Left renal pelvis (tissue), 4 donors: ENCODE results near the gene ING5. TPM values are rescaled to one million over a fixed set of nuclear protein-coding genes. Genes with fewer than 3 reads are reported as not detected.

ENCODE experiments used
- DNase-seq, 4 donors: peaks; one replicate each; pipeline ENCODE4 v3.0.0-alpha.2; 2013; ENCODE audit warnings: low read depth in 4 of 4, low spot score in 3 of 4
- polyA plus RNA-seq, 4 donors: library from polyadenylated mRNA; unstranded; fragments of 120-200 nt; gene quantifications; one replicate each; pipeline ENCODE4 v1.2.1, GENCODE V29; 2013; ENCODE audit not compliant: insufficient read length in 4 of 4

ING5 gene
- polyA plus RNA-seq, 4 donors = 28.9 to 55.8 (median 38.9) TPM

DNA sequence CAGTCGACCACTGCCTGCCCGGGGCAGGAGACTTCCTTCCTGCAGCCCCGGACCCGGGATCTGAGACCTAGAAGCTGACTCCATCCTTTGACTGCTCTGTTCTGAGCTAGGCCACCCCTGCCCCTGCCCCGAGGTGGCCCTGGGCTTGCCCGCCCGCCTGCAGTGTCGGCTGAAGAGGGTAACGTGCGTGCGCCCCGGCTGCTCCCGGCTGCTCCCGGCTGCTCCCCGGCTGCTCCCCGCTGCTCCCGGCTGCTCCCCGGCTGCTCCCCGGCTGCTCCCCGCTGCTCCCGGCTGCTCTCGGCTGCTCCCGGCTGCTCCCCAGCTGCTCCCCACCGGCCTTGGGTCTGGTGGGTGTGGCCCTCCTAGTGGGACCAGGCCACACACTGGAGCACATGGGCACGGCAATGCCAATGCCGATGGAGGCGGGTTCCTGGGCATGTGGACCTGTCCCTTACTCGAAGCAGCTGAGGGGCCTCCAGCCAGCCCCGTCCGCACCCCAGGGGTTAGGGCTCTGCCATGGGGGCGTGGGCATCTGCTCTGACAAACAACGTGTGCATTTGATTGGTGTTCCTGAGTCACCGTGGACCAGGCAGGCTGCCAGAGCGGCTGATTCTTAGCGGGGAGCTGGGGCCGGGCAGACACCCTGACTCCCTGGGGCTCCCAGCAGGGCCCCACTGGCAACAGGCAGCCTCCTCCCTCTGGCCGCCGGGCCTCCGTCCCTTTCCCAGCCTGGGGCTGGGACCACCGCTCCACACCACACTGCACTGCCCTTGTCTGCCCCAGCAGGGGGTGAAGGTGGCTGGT, 72.8 kb downstream of the ING5 start:
- no peak for DNase-seq

DNA sequence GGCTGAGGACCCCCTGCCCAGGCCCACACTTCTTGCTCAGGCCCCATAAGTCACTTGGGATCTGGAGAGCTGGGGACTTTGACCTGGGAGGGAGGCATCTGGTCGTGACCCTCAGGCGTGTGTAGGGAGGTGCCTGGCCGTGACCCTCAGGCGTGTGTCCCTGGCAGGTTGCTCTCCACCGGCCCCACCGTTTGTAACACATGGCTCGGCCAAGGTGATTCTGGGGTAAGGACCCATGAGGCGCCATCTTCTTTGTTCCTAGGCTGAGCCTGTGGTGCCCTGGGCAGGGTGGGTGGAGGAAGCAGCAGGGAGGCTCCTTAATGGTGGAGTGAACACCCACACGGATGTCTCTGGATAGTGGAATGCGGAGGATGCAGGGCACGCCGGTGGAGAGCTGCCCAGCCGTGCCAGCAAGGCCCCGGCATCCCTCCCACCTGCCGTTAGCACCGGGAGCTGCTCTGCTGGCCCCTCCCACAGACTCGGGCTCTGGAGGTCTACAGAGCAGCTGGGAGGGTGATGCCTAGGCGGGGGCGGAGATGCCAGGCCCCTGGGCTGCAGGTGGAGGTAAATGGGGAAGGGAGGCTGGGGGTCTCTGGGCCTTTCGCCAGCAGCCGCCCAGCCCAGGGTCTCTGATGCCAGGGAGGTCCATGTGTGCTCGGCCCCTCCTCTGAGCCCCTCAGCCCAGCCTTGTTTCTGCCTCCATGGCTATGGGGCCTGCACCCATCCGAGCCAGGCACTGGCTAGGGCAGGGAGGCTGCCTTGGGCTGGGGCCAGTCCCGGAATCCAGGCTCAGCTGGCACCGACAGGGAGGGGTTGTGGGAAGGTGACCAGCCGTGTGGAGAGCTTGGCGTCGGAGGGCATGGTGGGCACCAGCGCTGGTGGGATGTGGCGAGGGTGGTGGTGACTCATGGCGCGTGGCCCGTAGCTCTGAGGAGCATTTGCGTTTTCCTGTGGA, 73.7 kb downstream of the ING5 start:
- no peak for DNase-seq

DNA sequence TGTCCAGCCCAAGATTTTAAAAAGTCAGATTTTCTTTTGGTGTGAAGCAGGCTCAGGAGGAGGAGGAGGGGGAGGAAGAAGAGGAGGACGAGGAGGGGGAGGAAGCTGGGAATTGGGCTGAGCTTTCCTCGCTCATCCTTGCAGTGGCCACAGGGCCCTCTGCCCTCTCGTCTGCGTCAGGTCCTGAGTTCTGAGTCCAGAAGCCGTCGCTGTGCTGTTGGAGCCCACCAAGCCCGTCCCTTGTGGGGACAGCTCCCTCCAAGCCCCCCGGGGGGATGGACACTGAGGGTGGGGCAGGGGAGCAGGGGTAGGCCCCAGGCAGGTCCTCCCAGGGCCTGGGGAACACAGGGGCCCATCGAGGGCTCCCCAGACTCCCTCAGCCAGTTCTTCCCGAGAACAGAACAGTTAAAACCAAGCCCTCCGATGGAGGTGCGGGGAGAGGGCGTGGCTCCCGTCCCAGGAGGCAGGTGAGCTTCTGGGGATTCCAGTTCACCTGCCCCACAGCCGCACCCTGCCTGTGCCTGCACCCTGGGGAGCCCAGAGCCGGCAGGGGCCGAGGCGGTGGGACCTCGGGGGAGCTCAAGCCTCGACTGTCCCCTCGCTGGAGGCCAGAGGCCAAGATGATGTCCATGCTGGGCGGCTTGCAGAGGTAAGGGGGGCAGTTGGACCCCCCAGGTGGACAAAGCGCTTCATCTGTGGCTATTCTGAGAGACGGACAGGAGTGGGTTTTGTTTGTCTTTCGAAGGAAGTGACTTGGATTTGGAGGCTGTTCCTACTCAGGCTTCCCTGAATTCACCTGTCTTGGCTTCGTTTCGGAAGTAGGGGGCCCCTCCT, 74.7 kb downstream of the ING5 start, which contains the start of gene GAL3ST2:
TSS of gene GAL3ST2 (plus strand) at position 487 of the 834 bp plus-strand sequence. CDS start at position 621, 134 bp downstream.
- DNase-seq = no peak

DNA sequence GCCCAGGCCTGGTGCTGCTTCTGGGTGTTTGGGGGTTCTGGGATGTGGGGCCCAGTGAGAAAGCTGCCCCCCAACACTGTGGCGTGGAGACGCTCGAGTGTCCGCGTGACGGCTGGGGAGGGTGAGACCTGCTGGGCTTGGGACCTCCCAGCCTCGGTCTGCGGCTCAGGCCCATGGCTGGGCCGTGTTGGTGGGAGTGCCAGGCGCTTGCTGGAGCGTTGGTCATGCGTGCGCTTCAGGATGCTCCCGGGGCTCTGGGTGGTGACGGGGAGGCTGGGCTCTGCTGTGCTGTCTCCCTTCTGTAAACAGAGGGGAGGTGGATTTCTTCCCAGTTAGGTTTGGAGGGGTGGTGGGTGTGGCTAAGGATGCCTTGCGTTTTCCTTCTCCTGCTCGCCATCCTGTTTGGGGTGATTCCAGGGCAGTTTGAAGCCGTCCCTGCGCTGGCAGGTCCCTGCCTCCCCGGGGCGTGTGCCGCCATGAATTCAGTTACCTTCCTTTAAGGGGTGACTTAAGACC, 75.4 kb downstream of the ING5 start:
- no peak for DNase-seq

DNA sequence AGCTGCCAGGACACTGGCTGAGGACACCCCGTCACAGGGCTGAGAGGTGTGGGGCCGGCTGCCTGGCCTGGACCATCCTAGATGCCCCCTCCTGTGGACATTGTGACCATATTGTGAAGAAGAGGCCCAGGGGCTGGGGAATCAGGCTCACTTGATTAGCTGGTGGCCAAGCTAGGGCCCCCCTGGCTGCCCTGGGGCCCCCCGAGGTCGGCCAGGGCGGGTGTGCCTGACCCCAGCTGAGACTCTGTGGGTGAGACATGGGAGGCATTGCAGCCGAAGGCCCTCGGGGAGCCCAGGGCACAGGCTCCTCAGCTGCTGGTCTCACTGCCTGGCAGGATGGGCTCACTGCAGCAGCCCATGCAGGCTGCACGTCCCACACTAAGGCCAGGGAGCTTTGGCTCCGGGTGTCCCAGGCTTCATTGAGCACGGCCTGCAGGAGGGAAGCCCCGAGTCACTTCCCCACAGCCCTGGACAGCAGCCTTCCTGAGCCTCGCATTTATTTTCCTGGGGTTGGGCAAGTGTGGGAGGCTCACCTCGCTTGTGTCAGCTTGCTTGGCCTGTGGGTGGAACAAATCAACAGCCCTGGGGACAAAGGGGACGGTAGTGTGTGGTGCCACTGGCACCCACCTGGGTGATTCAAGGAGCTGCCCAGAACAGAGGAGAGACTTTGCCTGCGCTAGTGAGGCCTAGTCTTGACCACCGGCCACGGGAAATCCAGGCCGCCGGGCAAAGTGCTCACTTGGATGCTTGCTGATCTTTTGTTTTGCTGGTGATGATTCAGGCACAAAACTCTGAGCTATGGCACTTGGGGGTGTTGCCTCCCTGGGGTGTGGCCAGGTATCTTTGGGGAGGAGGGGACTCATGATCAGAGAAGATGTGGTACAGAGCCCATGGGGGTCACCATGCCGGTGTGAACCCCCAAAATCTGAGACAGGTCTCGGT, 76.1 kb downstream of the ING5 start:
- DNase-seq = no peak

Other genes starting within 250 kb of the ING5 start
- gene STK25, start 193.5 kb upstream of the ING5 start, polyA plus RNA-seq = 100 to 1,000 TPM; 143 to 234 (median 186) TPM
- gene BOK, start 143.3 kb upstream of the ING5 start, polyA plus RNA-seq = 10 to 100 TPM; 20.0 to 26.6 (median 23.1) TPM
- gene THAP4, start 64.9 kb upstream of the ING5 start, polyA plus RNA-seq = 10 to 100 TPM; 34.9 to 68.7 (median 50.6) TPM
- gene ATG4B, start 64.3 kb upstream of the ING5 start, polyA plus RNA-seq = 100 to 1,000 TPM in 1 of 4 donors, 10 to 100 TPM in 3; 57.6 to 102 (median 80.7) TPM
- gene DTYMK, start 15.2 kb upstream of the ING5 start, polyA plus RNA-seq = 10 to 100 TPM; 31.9 to 53.3 (median 37.0) TPM
- gene D2HGDH, start 32.6 kb downstream of the ING5 start, polyA plus RNA-seq = 10 to 100 TPM; 18.5 to 54.0 (median 33.1) TPM
- gene GAL3ST2, start 74.8 kb downstream of the ING5 start, polyA plus RNA-seq = under 1 TPM; 0.16 to 0.87 (median 0.28) TPM
- gene NEU4, start 107.2 kb downstream of the ING5 start, polyA plus RNA-seq = 1 to 10 TPM in 2 of 4 donors, under 1 TPM in 2; 0.63 to 2.4 (median 0.93) TPM
- under 1 TPM in 2 of 4 donors, not detected in 2; 0.08 TPM for gene PDCD1, start 156.9 kb downstream of the ING5 start, polyA plus RNA-seq
- gene RTP5, start 167.7 kb downstream of the ING5 start, polyA plus RNA-seq = not detected